Spleen (tissue), 11 donors: ENCODE results near the gene MYO7A. TPM values are rescaled to one million over a fixed set of nuclear protein-coding genes. Genes with fewer than 3 reads are reported as not detected.

Experiments used
- DNase-seq: peaks from one replicate; pipeline ENCODE4 v3.0.0-alpha.2; 2020
- H3K27ac ChIP-seq, 8 donors: fragments of 200-600 bp; sonication (generic) in 7 of 8; 1 replicate in 4 of 8; 2 replicates in 4 of 8; pipeline versions ENCODE4 v1.5.0 to v1.8.0; 2016 to 2021; ENCODE audit warnings: inconsistent platforms in 4 of 8, mild to moderate bottlenecking in 4 of 8, moderate library complexity in 1 of 8
- H3K27me3 ChIP-seq, 7 donors: fragments of 200-600 bp; sonication (generic) in 6 of 7; replicated peaks in 1 of 7; 1 replicate in 4 of 7; 2 replicates in 3 of 7; pipeline versions ENCODE4 v1.5.0 to v1.8.0; 2016 to 2021; ENCODE audit warnings: inconsistent platforms in 3 of 7, mild to moderate bottlenecking in 1 of 7
- H3K36me3 ChIP-seq, 6 donors: fragments of 200-600 bp; sonication (generic) in 5 of 6; 1 replicate in 4 of 6; 2 replicates in 2 of 6; pipeline versions ENCODE4 v1.5.0 to v1.8.0; 2016 to 2021; ENCODE audit warnings: inconsistent platforms in 2 of 6
- H3K4me1 ChIP-seq, 6 donors: fragments of 200-600 bp; sonication (generic) in 5 of 6; 1 replicate in 3 of 6; 2 replicates in 3 of 6; pipeline versions ENCODE4 v1.5.0 to v1.8.0; 2016 to 2021; ENCODE audit warnings: inconsistent platforms in 3 of 6
- H3K4me3 ChIP-seq, 8 donors: fragments of 200-600 bp; sonication (generic) in 7 of 8; 1 replicate in 4 of 8; 2 replicates in 4 of 8; pipeline versions ENCODE4 v1.5.0 to v1.8.0; 2016 to 2021; ENCODE audit warnings: inconsistent platforms in 4 of 8, mild to moderate bottlenecking in 4 of 8, moderate library complexity in 2 of 8
- H3K9me3 ChIP-seq, 8 donors: fragments of 200-600 bp; sonication (generic) in 7 of 8; 1 replicate in 4 of 8; 2 replicates in 4 of 8; pipeline versions ENCODE4 v1.5.0 to v1.8.0; 2016 to 2021; ENCODE audit warnings: inconsistent platforms in 4 of 8
- CTCF ChIP-seq, 11 experiments: fragments of 200-600 bp in 7 of 11; fragments of 450-650 bp in 4 of 11; sonication (generic) in 4 of 11; IDR thresholded peaks in 8 of 11; conservative IDR thresholded peaks in 3 of 11; 1 replicate in 7 of 11; 2 replicates in 4 of 11; pipeline versions ENCODE4 v1.4.0 to v1.8.0; 2016 to 2021; ENCODE audit warnings: antibody characterized with exemption in 11 of 11, inconsistent platforms in 4 of 11, mild to moderate bottlenecking in 1 of 11
- POLR2A ChIP-seq, 3 donors: fragments of 450-650 bp; IDR thresholded peaks; one replicate each; pipeline ENCODE4 v1.5.1; 2017; ENCODE audit warnings: antibody characterized with exemption in 3 of 3, mild to moderate bottlenecking in 1 of 3
- POLR2AphosphoS5 ChIP-seq, 3 donors: sonication (generic); formaldehyde crosslinking; IDR thresholded peaks; one replicate each; pipeline ENCODE4 v1.5.1; 2017; ENCODE audit warnings: antibody characterized with exemption in 3 of 3
- WGBS, 5 donors: extraction: QIAGEN DNeasy Blood & Tissue Kit in 3 of 5; methylation state at CpG; one replicate each; pipeline versions ENCODE4 v1.1.5 to v1.1.7; 2013 to 2018; 5-methylcytosine and 5-hydroxymethylcytosine counted together
- intact Hi-C: fragments of 100-400 bp; cut with DNase I; formaldehyde crosslinking; loops from one replicate; pipeline ENCODE4 v1.15.0; 2023; ENCODE audit warnings: low total_unique reads
- polyA plus RNA-seq, 3 donors: library from polyadenylated mRNA; stranded (reverse); fragments of 200-250 nt; gene quantifications; one replicate each; pipeline ENCODE4 v1.2.1, GENCODE V29; 2013
- total RNA-seq, 7 donors: library from RNA; depleted of rRNA in 3 of 7; stranded (reverse); fragments of >200 nt in 3 of 7; fragmentation: NEBNext Ultra II Directional in 4 of 7; extraction: Animal tissue kit (Norgen Biotek cat#: 25700) in 4 of 7; gene quantifications; one replicate each; pipeline versions ENCODE4 v1.1.0 to v1.2.1, GENCODE V29; 2016 to 2021
- donor health status: healthy with polysubstance abuse.
- donor health status: DM: no; HTN: no; CAD: no; lungs with moderate emphysema.
- donor health status: DM: no; HTN: no; CAD: no.
- donor health status: Bipolar disorder and iron deficiency.
- donor health status: healthy.
- donor health status: DM: no; HTN: no; CAD: no.
- donor health status: DM: yes; HTN: yes; CAD: no.

Gene MYO7A
- total and polyA plus RNA-seq, 10 donors, result 3.5 to 147 (median 33.0) TPM

- intact Hi-C loops, result loop anchor here (5.0 to 10.0 kb wide), 2 partner anchors 62 to 134 kb away; partner anchors contain the start of gene MYO7A
- Histone ChIP-seq H3K27me3 (no peaks in the 10 kb centered on the region), H3K4me1 (no peaks in the 10 kb centered on the region), H3K27ac (no peak overlapping the region), H3K9me3 (no peaks in the 10 kb centered on the region), H3K36me3 (peaks cover 0 to 50% (median 6%) of the 10 kb centered on the region in 6 donors), H3K4me3 (no peak overlapping the region)
- no peak for TF ChIP-seq POLR2A (IDR thresholded peaks at IDR 0.05)
- peak in 4 of 11 experiments; percentile 6 to 34 (median 18) for TF ChIP-seq CTCF (IDR thresholded peaks at IDR 0.05 in 8 of 11, conservative IDR thresholded peaks at IDR 0.05 in 3 of 11)
- no peak for DNase-seq
- 85 to 93% (median 88%) methylated on average over 10 to 18 of the region's 18 CpGs for WGBS, 5 donors
Observed at GRCh38 chr11:77188633-77189491, 60.8 kb downstream of the MYO7A start.

- peak in 1 of 3 donors; percentile 2 for TF ChIP-seq POLR2AphosphoS5 (IDR thresholded peaks at IDR 0.05)
- no peak for TF ChIP-seq POLR2A (IDR thresholded peaks at IDR 0.05)
- no peak for TF ChIP-seq CTCF (IDR thresholded peaks at IDR 0.05 in 8 of 11, conservative IDR thresholded peaks at IDR 0.05 in 3 of 11)
- intact Hi-C loops, result loop anchor here (5.0 to 10.0 kb wide), 3 partner anchors 62 to 355 kb away; partner anchors contain the start of gene MYO7A
- no peaks in the 10 kb centered on the region for H3K4me1 ChIP-seq
- DNase-seq, result no peak
- peaks cover 0 to 52% (median 9%) of the 10 kb centered on the region in 6 donors for H3K36me3 ChIP-seq
- no peak overlapping the region for H3K27ac ChIP-seq
- H3K9me3 ChIP-seq, result no peaks in the 10 kb centered on the region
- WGBS, 5 donors, result 89 to 97% (median 93%) methylated on average over 13 to 28 of the region's 28 CpGs
- H3K27me3 ChIP-seq, result no peaks in the 10 kb centered on the region
- no peak overlapping the region for H3K4me3 ChIP-seq
Observed at GRCh38 chr11:77189588-77190210, 61.7 kb downstream of the MYO7A start.

- intact Hi-C loops, result loop anchor here (10.0 kb wide), 1 partner anchor 354 kb away; no protein-coding TSS in a partner anchor
- no peaks in the 10 kb centered on the region for H3K9me3 ChIP-seq
- no peak for DNase-seq
- no peak overlapping the region for H3K27ac ChIP-seq
- TF ChIP-seq CTCF (IDR thresholded peaks at IDR 0.05 in 8 of 11, conservative IDR thresholded peaks at IDR 0.05 in 3 of 11) (no peak), POLR2A (IDR thresholded peaks at IDR 0.05) (no peak), POLR2AphosphoS5 (IDR thresholded peaks at IDR 0.05) (no peak)
- H3K4me3 ChIP-seq, result no peak overlapping the region
- H3K4me1 ChIP-seq, result no peaks in the 10 kb centered on the region
- 87 to 96% (median 92%) methylated on average over 20 to 21 of the region's 21 CpGs for whole genome bisulfite sequencing, 5 donors
- no peaks in the 10 kb centered on the region for H3K27me3 ChIP-seq
- peaks cover 0 to 60% (median 9%) of the 10 kb centered on the region in 6 donors for H3K36me3 ChIP-seq
Observed at GRCh38 chr11:77190331-77191075, 62.5 kb downstream of the MYO7A start.
